Prostate gland (tissue), 2 donors: ENCODE measurements around the gene C1orf21.

Experiments used
- CTCF ChIP-seq, 4 experiments: fragments of 200-600 bp in 2 of 4; fragments of 450-650 bp in 2 of 4; sonication (generic) in 2 of 4; IDR thresholded peaks; 1 replicate in 3 of 4; 2 replicates in 1 of 4; pipeline ENCODE4 v1.5.1; 2016 to 2019; ENCODE audit warnings: antibody characterized with exemption in 4 of 4, mild to moderate bottlenecking in 2 of 4, moderate library complexity in 2 of 4
- POLR2A ChIP-seq: fragments of 450-650 bp; IDR thresholded peaks from one replicate; pipeline ENCODE4 v1.6.1; 2016; ENCODE audit warnings: antibody characterized with exemption, mild to moderate bottlenecking

GRCh38 chr1:184624051-184624450 is 237.2 kb downstream of the C1orf21 start:
- TF ChIP-seq CTCF (IDR thresholded peaks at IDR 0.05) (no peak), POLR2A (no peak)
